Measurements from ENCODE around the gene INPPL1. TPM values are rescaled to one million over a fixed set of nuclear protein-coding genes. Genes with fewer than 3 reads are reported as not detected.

The INPPL1 gene
- total and polyA plus RNA-seq, 2 of the 13 experiments (the other 11 are each of a cell fraction or from before 2014, with no cell fraction given): 29.1 to 66.9 TPM

GRCh38 chr11:72222907-72223614 is 1.5 kb upstream of the INPPL1 start (continued):
- TF ChIP-seq ZNF770 (CRISPR knock-in tag; IDR thresholded peaks at IDR 0.05) (no peak), GATAD2A (CRISPR knock-in tag; IDR thresholded peaks at IDR 0.05) (0 out of 2 replicates have a peak, but pooled peaks have one; percentile 13), CENPX (CRISPR knock-in tag; IDR thresholded peaks at IDR 0.05) (no peak), PRMT3 (CRISPR knock-in tag; IDR thresholded peaks at IDR 0.05; ENCODE audit: borderline replicate concordance, low read depth) (no peak), NR2F2 (IDR thresholded peaks at IDR 0.05; ENCODE audit: borderline replicate concordance, low read depth) (no peak), THYN1 (CRISPR knock-in tag; IDR thresholded peaks at IDR 0.05; ENCODE audit: borderline replicate concordance, low read depth) (no peak), RXRA (CRISPR knock-in tag; IDR thresholded peaks at IDR 0.05) (0 out of 2 replicates have a peak, but pooled peaks have one; percentile 50), NRL (CRISPR knock-in tag; IDR thresholded peaks at IDR 0.05; ENCODE audit: borderline replicate concordance) (no peak; the same call in none of the 2 replicates), ARID5B (CRISPR knock-in tag; IDR thresholded peaks at IDR 0.05) (peak; percentile 39; the same call in 1 of the 2 replicates), RFX5 (IDR thresholded peaks at IDR 0.05; ENCODE audit: low read depth, low read length) (no peak), ZBTB38 (CRISPR knock-in tag; IDR thresholded peaks at IDR 0.05) (no peak), ZBTB4 (CRISPR knock-in tag; IDR thresholded peaks at IDR 0.05; ENCODE audit: borderline replicate concordance) (no peak), ZMYM2 (CRISPR knock-in tag; IDR thresholded peaks at IDR 0.05) (no peak), YEATS2 (CRISPR knock-in tag; IDR thresholded peaks at IDR 0.05; ENCODE audit: borderline replicate concordance) (peak; percentile 60; the same call in 1 of the 2 replicates), HIVEP1 (CRISPR knock-in tag; IDR thresholded peaks at IDR 0.05) (no peak), SSRP1 (CRISPR knock-in tag; IDR thresholded peaks at IDR 0.05) (no peak), CBX1 (IDR thresholded peaks at IDR 0.05; ENCODE audit: low read depth) (no peak), ZNF276 (CRISPR knock-in tag; IDR thresholded peaks at IDR 0.05; ENCODE audit: low read depth) (no peak), BORCS8-MEF2B (CRISPR knock-in tag; IDR thresholded peaks at IDR 0.05) (no peak)
